Tibial artery (tissue), 4 donors: ENCODE measurements around the gene HOXA3.
A peak's percentile ranks its signal among the peaks of the same experiment; 100 is the strongest.

Experiments
- DNase-seq, 2 donors: peaks; one replicate each; pipeline ENCODE4 v3.0.0-alpha.2; 2019
- H3K27ac ChIP-seq, 2 donors: fragments of 200-600 bp; sonication (generic) in 1 of 2; 1 replicate in 1 of 2; 2 replicates in 1 of 2; pipeline ENCODE4 v1.5.1; 2018 to 2019; ENCODE audit warnings: mild to moderate bottlenecking in 1 of 2
- H3K27me3 ChIP-seq, 2 donors: fragments of 200-600 bp; sonication (generic) in 1 of 2; one replicate each; pipeline versions ENCODE4 v1.5.1 to v1.6.0; 2016 to 2019
- H3K36me3 ChIP-seq, 3 donors: fragments of 200-600 bp; sonication (generic) in 2 of 3; one replicate each; pipeline ENCODE4 v1.5.1; 2016 to 2019; ENCODE audit warnings: mild to moderate bottlenecking in 2 of 3
- H3K4me1 ChIP-seq, 4 donors: fragments of 200-600 bp; sonication (generic) in 2 of 4; 1 replicate in 3 of 4; 2 replicates in 1 of 4; pipeline ENCODE4 v1.5.1; 2016 to 2019
- H3K4me3 ChIP-seq, 2 donors: fragments of 200-600 bp; sonication (generic) in 1 of 2; 1 replicate in 1 of 2; 2 replicates in 1 of 2; pipeline ENCODE4 v1.5.1; 2018 to 2019; ENCODE audit warnings: mild to moderate bottlenecking in 2 of 2
- H3K9me3 ChIP-seq, 3 donors: fragments of 200-600 bp; sonication (generic) in 1 of 3; one replicate each; pipeline ENCODE4 v1.5.1; 2016 to 2019
- CTCF ChIP-seq, 2 experiments: fragments of 200-600 bp in 1 of 2; fragments of 450-650 bp in 1 of 2; IDR thresholded peaks; one replicate each; pipeline ENCODE4 v1.5.1; 2017 to 2019; ENCODE audit warnings: antibody characterized with exemption in 2 of 2, mild to moderate bottlenecking in 1 of 2, moderate library complexity in 1 of 2
- intact Hi-C: fragments of 100-400 bp; cut with DNase I; formaldehyde crosslinking; loops from one replicate; pipeline ENCODE4 v1.15.0; 2023; ENCODE audit warnings: low total_unique reads

Gene HOXA3

GRCh38 chr7:27194686-27195379, 42.5 kb upstream of the HOXA3 start:
- no peaks in the 10 kb centered on the region for H3K36me3 ChIP-seq
- peaks cover 4 to 95% of the 10 kb centered on the region in 2 donors for H3K27me3 ChIP-seq
- peaks cover 0 to 29% (median 13%) of the 10 kb centered on the region in 4 donors for H3K4me1 ChIP-seq
- no peak overlapping the region for H3K4me3 ChIP-seq
- no peak for DNase-seq
- H3K9me3 ChIP-seq = no peaks in the 10 kb centered on the region
- no peak for TF ChIP-seq CTCF (IDR thresholded peaks at IDR 0.05)
- intact Hi-C loops = loop anchor here (10.0 kb wide), 2 partner anchors 730 to 900 kb away; no protein-coding TSS in a partner anchor
- H3K27ac ChIP-seq = no peak overlapping the region

- no peaks in the 10 kb centered on the region for H3K36me3 ChIP-seq
- intact Hi-C loops = loop anchor here (10.0 kb wide), 2 partner anchors 731 to 901 kb away; no protein-coding TSS in a partner anchor
- H3K4me1 ChIP-seq = peaks cover 0 to 21% (median 10%) of the 10 kb centered on the region in 4 donors
- no peak overlapping the region for H3K4me3 ChIP-seq
- H3K27me3 ChIP-seq = peaks cover 2 to 95% of the 10 kb centered on the region in 2 donors
- no peaks in the 10 kb centered on the region for H3K9me3 ChIP-seq
- TF ChIP-seq CTCF (IDR thresholded peaks at IDR 0.05) = no peak
- H3K27ac ChIP-seq = no peak overlapping the region
- DNase-seq = no peak
These were observed 41.6 kb upstream of the HOXA3 start for GRCh38 chr7:27194002-27194352.

GRCh38 chr7:27193335-27194001, 41.1 kb upstream of the HOXA3 start:
- H3K36me3 ChIP-seq = no peaks in the 10 kb centered on the region
- peak; percentile 14 to 33 for DNase-seq
- TF ChIP-seq CTCF (IDR thresholded peaks at IDR 0.05) = no peak
- no peaks in the 10 kb centered on the region for H3K9me3 ChIP-seq
- intact Hi-C loops = loop anchor here (10.0 kb wide), 2 partner anchors 731 to 901 kb away; no protein-coding TSS in a partner anchor
- peaks cover 0 to 16% (median 8%) of the 10 kb centered on the region in 4 donors for H3K4me1 ChIP-seq
- no peak overlapping the region for H3K27ac ChIP-seq
- H3K4me3 ChIP-seq = peak overlapping the region in 1 of 2 donors; percentile 42
- H3K27me3 ChIP-seq = peaks cover 0 to 95% of the 10 kb centered on the region in 2 donors

- peak; percentile 26 to 66 for DNase-seq
- peaks cover 0 to 13% (median 8%) of the 10 kb centered on the region in 4 donors for H3K4me1 ChIP-seq
- intact Hi-C loops = loop anchor here (10.0 kb wide), 2 partner anchors 732 to 902 kb away; no protein-coding TSS in a partner anchor
- H3K27me3 ChIP-seq = peaks cover 0 to 95% of the 10 kb centered on the region in 2 donors
- no peaks in the 10 kb centered on the region for H3K9me3 ChIP-seq
- peak overlapping the region; percentile 38 to 42 for H3K4me3 ChIP-seq
- no peak overlapping the region for H3K27ac ChIP-seq
- H3K36me3 ChIP-seq = no peaks in the 10 kb centered on the region
- no peak for TF ChIP-seq CTCF (IDR thresholded peaks at IDR 0.05)
These were observed 40.4 kb upstream of the HOXA3 start for GRCh38 chr7:27192546-27193334.

- peaks cover 0 to 94% of the 10 kb centered on the region in 2 donors for H3K27me3 ChIP-seq
- DNase-seq = peak; percentile 22 to 62
- peaks cover 0 to 13% (median 8%) of the 10 kb centered on the region in 4 donors for H3K4me1 ChIP-seq
- TF ChIP-seq CTCF (IDR thresholded peaks at IDR 0.05) = no peak
- H3K4me3 ChIP-seq = peak overlapping the region; percentile 38 to 42
- H3K36me3 ChIP-seq = no peaks in the 10 kb centered on the region
- H3K9me3 ChIP-seq = no peaks in the 10 kb centered on the region
- intact Hi-C loops = loop anchor here (10.0 kb wide), 2 partner anchors 733 to 903 kb away; no protein-coding TSS in a partner anchor
- H3K27ac ChIP-seq = no peak overlapping the region
These were observed 39.6 kb upstream of the HOXA3 start for GRCh38 chr7:27191833-27192545.
